ENCODE measurements around the gene LYRM4. TPM values are rescaled to one million over a fixed set of nuclear protein-coding genes. Genes with fewer than 3 reads are reported as not detected.

LYRM4 gene
- total RNA-seq, 1 donor from 2014 or later = 34.4 TPM

- Mint-ChIP-seq H3K27ac (no peak overlapping the region), H3K9me3 (ENCODE audit: low read depth) (no peaks in the 10 kb centered on the region), H3K4me3 (ENCODE audit: low read depth) (no peak overlapping the region), H3K27me3 (peaks cover 74% of the 10 kb centered on the region), H3K36me3 (ENCODE audit: insufficient read depth) (no peaks in the 10 kb centered on the region), H3K4me1 (ENCODE audit: low read depth) (peaks cover 17% of the 10 kb centered on the region)
- no peak for TF ChIP-seq CTCF (IDR thresholded peaks at IDR 0.05; ENCODE audit: unreplicated experiment)
- no peak for DNase-seq (ENCODE audit: low spot score, unreplicated experiment)
Observed at GRCh38 chr6:5293692-5294091, 32.9 kb upstream of the LYRM4 start.

- Mint-ChIP-seq H3K36me3 (ENCODE audit: insufficient read depth) (peaks cover 2% of the 10 kb centered on the region), H3K4me1 (ENCODE audit: low read depth) (peaks cover 17% of the 10 kb centered on the region), H3K27me3 (peaks cover 77% of the 10 kb centered on the region), H3K9me3 (ENCODE audit: low read depth) (no peaks in the 10 kb centered on the region), H3K27ac (no peak overlapping the region), H3K4me3 (ENCODE audit: low read depth) (no peak overlapping the region)
- DNase-seq (ENCODE audit: low spot score, unreplicated experiment) = no peak
- TF ChIP-seq CTCF (IDR thresholded peaks at IDR 0.05; ENCODE audit: unreplicated experiment) = no peak
Observed at GRCh38 chr6:5292154-5292553, 31.4 kb upstream of the LYRM4 start.

- Mint-ChIP-seq H3K4me1 (ENCODE audit: low read depth) (peaks cover 17% of the 10 kb centered on the region), H3K9me3 (ENCODE audit: low read depth) (no peaks in the 10 kb centered on the region), H3K36me3 (ENCODE audit: insufficient read depth) (peaks cover 2% of the 10 kb centered on the region), H3K4me3 (ENCODE audit: low read depth) (no peak overlapping the region), H3K27me3 (peaks cover 74% of the 10 kb centered on the region), H3K27ac (no peak overlapping the region)
- no peak for TF ChIP-seq CTCF (IDR thresholded peaks at IDR 0.05; ENCODE audit: unreplicated experiment)
- no peak for DNase-seq (ENCODE audit: low spot score, unreplicated experiment)
Observed at GRCh38 chr6:5290500-5290899, 29.8 kb upstream of the LYRM4 start.

GRCh38 chr6:5290097-5290496, 29.3 kb upstream of the LYRM4 start:
- Mint-ChIP-seq H3K9me3 (ENCODE audit: low read depth) (no peaks in the 10 kb centered on the region), H3K4me1 (ENCODE audit: low read depth) (peaks cover 17% of the 10 kb centered on the region), H3K27me3 (peaks cover 74% of the 10 kb centered on the region), H3K4me3 (ENCODE audit: low read depth) (no peak overlapping the region), H3K36me3 (ENCODE audit: insufficient read depth) (peaks cover 2% of the 10 kb centered on the region), H3K27ac (no peak overlapping the region)
- no peak for TF ChIP-seq CTCF (IDR thresholded peaks at IDR 0.05; ENCODE audit: unreplicated experiment)
- DNase-seq (ENCODE audit: low spot score, unreplicated experiment) = no peak

GRCh38 chr6:5287966-5288297, 27.2 kb upstream of the LYRM4 start:
- no peak for DNase-seq (ENCODE audit: low spot score, unreplicated experiment)
- H3K4me1 Mint-ChIP-seq (ENCODE audit: low read depth) = peaks cover under 1% of the 10 kb centered on the region
- peaks cover 74% of the 10 kb centered on the region for H3K27me3 Mint-ChIP-seq
- TF ChIP-seq CTCF (IDR thresholded peaks at IDR 0.05; ENCODE audit: unreplicated experiment) = no peak
- no peak overlapping the region for H3K4me3 Mint-ChIP-seq (ENCODE audit: low read depth)
- no peak overlapping the region for H3K27ac Mint-ChIP-seq
- peaks cover 2% of the 10 kb centered on the region for H3K36me3 Mint-ChIP-seq (ENCODE audit: insufficient read depth)
- no peaks in the 10 kb centered on the region for H3K9me3 Mint-ChIP-seq (ENCODE audit: low read depth)
